A204.1 (cell line): ENCODE data around the gene SNAI1.

ENCODE experiments used
- FAIRE-seq: peaks from 2 replicates; lab custom pipeline; 2012; peaks lifted over from hg19 to GRCh38; lab: Jason Lieb, UNC

SNAI1 gene

DNA sequence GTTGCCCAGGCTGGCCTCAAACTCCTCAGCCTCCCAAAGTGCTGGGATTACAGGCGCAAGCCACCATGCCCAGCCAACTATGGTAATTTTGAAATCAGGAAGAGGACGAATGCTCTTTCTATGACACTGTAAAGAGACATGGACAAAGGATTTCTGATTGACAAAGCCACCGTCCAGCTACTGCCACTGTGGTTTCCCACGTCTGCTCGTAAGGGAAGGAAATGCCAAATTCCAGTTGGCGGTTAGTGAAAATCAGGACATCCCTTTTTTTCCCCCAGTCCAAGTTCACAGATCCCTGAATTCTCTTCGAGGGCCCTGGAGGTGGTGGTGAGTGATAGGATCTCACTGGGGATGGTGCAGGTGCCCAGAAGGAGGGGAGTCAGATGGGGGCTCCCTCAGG, 31.2 kb downstream of the SNAI1 start:
- FAIRE-seq = no peak

DNA sequence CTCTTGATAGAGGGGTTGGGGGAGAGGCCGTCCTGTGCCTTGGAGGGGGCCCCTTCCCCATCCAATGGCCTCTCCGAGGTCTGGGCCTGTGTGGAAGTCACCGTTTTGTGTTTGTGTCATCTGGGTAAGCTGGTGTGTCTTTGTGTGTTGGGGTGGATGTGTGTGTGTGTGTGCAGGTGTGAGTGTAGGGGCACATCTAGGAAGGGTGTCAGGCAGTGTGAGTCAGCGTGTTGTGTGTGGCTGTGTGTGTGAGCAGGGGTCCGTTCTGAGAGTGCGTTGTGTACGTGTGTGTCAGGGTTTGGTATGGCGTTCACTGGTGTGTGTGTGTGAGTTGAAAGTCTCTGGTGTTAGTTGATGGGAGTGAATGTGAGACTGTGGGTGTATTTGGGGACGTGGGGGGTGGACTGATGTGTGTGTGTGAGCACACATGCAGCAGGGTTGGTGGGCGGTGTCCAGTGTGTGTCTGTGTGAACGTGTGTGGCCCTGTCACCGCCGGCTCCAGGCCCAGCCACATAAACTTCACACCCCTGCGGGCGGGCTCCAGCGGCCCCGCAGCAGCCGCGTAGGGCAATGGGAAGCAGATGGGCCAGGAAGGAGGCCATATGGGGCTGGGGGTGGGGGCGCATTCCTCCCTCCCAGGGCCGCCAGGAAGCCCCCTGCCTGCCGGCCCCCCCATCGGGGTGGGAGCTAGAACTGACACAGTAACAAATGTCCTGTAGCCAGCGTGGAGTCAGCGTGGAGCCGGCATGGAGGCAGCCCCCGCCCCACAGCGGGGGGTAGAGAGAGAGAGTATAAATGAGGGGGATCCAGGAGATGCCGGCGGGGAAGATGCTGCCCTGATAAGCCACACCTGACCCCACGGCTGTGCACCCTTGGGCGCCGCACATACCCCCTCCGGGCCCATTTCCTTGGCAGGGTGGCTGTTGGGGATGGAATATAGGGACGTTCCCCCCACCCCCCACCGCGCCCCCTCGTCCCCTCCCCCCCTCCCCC, 32.1 kb downstream of the SNAI1 start:
- FAIRE-seq = no peak

DNA sequence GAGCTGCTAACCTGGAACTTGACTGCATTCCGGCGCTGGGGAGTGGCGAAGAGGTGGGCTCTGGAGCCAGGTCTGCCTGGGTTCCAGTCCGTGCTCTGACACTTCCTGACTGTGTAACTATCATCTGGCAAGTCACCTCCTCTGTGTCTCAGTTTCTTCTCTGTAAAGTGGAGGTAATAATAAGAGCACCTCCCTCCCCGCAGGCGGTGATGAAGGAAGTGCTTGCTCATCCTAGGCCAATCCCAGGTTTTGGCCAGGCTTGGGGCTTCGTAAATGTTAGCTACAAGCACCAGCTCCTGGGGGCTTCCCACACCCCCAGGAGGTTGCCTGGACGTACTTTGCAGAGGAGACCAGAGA, 32.8 kb downstream of the SNAI1 start:
- FAIRE-seq = no peak

DNA sequence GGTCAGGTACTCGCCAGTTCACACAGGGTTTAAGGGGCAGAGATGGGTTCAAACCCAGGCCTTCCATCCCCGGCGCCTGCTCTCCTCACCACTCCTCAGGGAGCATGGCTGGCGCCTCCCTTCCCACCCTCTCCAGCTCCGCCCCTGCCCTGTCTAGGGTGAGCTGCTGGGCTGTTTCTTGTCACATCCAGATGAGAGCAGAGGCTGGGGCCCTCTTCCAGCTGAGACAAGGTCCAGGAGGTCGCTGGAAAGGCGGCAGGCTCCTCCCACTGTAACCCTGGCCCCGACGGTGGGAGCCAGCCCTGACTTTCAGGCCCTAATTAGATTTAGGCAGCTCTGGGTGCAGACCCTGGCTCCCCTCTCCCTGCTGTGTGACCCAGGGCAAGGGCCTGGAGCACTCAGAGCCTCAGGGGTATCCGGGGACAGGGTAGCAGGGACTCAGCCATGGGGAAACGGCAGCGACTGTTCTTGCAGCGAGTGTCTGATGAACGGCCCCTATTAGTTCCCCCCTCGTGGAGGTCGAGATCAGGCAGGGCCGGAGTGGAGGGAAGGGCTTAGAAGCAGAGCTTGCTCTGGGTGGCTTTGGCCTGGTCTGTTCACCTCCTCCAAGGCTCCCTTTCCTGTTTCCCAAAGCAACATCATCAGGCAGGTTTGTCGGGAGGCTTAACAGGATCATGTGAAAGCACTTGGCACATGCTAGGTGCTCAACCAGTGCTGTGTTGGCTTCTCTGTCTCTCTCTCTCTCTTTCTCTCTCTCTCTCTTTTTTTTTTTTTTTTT, 33.4 kb downstream of the SNAI1 start:
- FAIRE-seq = no peak

DNA sequence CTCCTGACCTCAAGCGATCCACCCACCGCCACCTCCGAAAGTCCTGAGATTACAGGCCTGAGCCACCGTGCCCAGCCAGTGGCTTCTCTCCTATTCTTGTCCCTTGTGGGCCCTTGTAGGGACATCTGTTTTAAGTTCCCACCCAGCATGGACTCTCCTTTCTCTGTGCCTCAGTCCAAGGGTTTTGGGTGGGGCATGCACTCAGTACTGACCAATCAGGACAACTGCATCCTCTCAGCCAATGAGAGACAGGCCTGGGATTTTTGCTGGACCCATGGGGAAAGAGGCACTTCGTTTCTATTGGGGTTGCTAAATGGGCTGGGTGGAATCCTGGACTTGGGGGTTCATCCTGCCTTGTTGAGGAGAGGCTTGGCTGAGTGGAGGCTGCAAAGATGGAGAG, 34.4 kb downstream of the SNAI1 start:
- FAIRE-seq = no peak

DNA sequence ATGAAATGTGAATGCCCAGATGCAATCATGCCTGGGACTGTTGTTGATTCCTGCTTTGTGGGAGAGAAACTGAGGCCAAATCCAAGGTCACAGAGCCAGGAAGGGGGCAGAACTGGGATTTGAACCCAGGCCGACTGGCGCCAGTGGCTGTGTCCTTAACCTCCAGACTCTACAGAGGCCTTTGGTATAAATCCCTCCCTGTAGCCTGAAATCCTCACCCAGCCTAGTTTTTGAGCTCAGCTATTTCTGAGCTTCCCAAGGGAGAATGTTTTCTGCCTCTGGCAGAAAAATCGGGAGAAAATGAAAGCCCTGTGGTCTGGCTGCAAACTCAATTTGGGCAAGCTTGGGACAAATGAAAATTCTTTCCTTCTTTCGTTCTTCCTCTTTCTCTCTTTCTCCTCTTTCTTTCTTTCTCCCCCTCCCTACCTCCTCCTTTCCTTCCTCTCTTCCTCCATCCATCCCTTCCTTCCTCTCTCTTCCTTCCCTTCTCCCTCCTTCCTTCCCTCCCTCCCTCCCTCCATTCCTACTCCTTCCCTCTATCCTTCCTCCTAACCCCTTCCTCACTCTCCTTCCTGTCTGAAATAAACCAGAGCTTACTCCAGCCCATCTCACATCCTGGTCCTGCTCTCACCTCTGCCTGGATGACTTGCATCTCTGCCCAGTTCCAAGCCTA, 34.9 kb downstream of the SNAI1 start:
- FAIRE-seq = no peak

DNA sequence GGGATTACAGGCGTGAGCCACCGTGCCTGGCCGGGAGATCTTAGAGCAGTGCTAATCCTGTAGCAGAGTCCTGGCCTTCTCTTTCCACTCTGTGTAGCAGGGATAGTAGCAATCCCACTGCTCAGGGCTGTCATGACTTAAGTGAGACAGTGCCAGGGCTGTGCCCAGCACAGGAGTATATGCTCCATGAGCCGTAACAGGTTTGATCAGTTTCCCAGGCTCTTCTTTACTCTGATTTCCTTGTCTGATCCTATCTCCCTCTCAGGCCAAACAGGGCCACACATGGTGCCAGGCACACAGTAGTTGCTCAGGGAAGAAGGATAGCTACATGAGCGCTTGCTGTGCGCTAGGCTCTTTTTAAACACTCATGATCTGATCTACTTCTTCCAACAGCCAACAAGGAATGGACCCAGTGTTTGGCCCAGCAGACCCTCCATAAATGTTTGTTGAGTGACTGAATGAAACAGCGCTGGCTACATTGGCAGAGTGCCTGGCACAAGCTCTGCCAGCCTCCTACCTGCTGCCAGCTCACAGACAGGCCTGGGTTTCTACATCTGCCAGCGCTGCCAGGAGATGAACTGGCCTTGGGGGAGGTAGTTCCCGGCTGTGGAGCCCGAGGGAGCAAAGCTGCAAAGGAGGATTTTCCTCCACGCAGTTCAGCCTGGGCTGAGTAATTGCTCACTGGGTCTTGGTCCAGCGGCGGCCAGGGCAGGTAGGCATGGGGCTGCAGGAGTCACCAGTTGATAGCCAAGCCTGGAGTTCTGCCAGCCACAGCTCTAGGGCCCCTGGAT, 36.9 kb downstream of the SNAI1 start:
- FAIRE-seq = no peak

DNA sequence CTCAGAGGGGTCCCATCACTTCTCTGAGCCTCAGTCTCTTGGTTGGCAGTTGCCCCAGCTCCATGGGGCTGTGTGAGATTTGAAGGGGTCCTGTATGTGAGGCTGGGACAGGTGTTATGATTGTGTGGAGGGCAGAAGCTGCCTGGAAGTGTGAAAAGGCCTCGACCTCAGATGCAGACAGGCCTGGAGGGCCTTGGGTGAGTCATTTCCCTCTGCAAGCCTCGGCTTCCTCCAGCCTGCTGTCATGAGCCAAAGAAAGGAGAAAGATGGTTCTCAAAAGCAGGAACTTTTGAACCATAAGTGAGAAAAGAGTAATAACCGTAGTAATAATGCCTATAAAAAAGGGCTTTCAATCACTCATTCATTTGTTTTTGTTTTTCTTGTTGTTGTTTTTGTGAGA, 37.5 kb downstream of the SNAI1 start:
- FAIRE-seq = no peak

DNA sequence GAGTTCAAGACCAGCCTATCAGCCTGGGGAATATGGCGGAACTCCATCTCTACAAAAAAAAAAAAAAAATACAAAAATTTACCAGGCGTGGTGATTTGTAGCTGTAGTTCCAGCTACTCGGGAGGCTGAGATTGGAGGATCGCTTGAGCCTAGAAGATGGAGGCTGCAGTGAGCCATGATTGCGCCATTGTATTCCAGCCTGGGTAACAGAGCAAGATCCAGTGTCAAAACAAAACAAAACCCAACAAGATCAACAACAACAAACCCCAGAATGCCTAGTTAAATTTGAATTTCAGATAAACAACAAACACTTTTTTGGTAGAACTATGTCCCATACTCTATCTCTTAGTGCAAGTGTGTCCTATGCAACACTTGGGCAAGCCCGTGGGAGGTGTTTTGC, 39.9 kb downstream of the SNAI1 start:
- FAIRE-seq = no peak

DNA sequence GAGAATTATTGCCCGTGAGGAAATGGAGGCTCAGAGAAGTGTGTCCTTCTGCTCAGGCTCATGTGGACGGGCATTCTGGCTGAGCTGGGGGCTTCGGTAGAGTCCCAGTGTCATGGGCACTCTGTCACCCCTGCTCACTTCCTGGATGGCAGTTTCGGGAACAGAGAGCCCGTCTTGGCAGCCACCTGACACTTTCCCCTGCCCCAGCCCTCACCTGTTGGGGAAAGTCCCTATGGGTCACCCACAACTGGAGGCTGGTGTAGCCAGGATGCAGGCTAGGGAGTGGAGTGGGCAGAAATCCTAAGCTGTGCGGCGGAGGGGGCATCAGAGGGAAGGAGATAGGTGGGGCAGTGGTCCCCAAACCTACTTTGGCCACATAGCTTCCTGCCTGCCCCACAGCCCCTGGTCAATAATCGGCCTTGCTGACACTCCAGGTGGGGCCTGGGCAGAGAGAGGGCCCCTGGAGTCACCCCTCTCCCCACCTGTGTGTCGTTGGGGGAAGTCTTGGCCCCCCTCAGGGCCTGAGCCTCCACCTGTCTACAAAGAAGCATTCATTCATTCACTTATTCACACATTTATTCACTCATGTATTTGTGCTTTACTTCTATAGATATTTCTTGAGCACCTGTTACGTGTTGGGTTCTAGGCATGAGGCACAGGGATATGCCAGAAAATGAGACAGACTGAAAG, 40.5 kb downstream of the SNAI1 start:
- FAIRE-seq = no peak

DNA sequence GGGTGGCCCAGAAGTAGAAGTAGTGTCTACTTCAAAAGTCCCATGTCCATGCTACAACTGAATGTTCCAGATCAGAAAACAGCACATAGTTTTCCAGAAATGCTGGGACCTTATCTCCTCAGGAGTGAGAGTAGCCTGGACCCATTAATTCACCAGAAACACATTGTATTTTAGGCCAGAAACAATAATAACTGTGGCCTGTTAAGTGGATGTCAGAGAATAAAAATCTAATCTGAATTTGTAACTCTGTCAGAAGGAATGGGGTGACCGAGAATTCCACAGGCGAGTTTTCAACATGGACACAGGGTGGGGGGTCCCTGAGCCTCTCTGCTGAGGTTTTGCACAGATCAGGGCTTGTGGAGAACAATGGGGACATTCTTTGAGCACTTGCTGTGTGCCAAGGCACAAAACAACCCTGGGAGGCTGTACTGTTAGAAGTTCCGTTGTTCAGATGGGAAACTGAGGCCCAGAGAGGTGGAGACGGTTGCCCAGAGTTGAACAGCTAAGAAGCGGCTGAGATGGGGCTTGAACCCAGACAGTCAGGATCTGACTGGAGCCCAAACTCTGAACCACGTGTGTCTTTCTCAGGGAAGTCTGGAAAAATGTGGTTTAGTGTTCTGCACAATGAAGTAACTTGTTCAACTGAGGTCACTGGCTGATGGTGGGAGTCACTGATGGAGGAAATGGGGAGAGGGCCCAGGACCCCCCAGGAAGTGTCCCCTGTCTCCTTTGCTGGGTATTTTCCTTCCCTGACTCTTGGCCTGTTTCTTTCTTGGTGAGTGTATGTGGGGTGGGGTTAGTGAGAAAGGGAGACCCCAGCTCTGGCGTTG, 44.2 kb downstream of the SNAI1 start:
- no peak for FAIRE-seq

DNA sequence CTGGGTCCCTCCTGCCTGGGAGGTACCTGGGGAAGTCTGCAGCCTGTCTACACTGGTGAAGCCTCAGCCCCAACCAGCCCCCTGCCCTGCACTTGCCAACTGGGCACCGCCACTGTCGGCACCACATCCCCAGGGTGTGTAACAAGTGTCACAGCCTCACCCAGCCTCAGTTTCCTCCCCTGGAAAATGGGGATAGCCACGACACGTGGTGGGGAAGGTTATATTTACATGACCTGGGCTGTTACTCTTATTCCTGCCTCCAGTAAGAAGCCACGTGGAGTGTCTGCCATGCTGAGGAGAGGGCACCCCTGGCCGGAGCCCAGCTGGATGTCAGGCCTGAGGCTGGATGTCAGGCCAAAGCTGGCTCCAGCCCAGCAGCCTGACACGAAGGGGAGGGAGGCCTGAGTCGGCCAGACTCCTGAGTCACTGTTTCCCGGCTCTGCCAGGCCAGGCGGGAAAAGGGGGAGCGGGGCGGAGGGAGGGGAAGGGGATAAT, 44.9 kb downstream of the SNAI1 start:
- FAIRE-seq = no peak

DNA sequence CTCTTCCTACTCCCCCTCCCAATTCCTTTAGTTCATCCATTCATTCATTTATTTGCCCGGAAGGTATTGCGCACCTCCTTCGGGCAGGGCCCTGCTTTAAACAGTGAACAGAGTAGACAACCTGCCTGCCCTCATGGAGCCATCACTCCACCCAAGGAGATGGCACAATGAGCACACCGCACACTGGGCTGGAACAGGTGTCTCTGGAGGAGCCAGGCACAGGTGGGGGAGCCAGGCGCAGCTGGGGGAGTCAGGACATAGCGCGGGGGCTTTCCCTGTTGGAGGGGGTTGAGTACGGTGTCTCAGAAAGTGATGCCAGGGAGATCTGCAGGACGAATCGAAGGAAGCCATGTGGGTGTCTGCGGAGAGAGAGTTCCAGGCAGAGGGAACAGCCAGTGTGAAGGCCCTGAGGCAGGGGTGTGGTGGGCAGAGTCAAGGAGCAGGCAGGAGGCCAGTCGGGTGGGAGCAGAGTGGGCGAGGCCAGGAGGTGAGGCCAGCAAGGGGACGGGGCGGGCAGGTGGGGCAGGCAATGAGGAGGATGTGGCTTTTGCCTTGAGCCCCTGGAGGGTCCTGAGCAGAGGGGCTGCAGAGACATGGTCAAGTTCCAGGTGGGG, 46.4 kb downstream of the SNAI1 start:
- FAIRE-seq = no peak

DNA sequence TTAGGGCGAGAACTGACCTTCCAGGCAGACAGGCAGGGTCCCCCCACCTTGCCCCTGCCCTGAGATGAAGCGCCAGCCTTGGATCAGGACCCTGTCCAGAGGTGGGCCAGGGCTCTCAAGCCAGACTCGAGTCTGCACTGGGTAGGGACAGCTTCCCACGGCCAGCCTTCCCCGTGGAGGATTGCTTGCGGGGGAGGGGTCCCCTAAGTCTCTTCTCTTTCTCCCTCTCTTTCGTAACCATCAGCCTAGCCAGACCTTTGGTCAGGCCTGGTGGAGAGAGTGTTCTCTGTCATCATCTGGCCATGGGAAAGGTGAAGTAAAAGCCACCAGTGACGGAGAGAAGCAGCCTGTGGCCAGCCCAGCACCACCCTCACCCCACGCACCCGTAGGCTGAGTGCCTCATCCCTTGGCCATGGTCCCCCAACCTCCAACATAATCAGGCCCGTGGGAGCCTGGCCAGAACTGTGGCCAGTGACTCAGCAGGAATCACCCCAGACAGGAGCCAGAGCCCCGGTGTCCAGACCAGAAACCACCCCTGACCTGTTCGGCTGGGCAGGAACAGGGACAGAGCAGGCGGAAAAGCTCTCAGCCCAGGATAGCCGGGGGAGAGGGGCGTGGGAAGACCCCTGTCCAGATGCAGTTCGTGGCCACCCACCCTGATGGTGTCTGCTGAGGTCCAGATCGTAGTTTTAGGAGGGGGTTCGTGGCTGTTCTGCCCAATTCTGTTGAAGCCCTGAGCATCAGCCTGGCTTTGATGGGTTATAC, 47.1 kb downstream of the SNAI1 start:
- FAIRE-seq = no peak

DNA sequence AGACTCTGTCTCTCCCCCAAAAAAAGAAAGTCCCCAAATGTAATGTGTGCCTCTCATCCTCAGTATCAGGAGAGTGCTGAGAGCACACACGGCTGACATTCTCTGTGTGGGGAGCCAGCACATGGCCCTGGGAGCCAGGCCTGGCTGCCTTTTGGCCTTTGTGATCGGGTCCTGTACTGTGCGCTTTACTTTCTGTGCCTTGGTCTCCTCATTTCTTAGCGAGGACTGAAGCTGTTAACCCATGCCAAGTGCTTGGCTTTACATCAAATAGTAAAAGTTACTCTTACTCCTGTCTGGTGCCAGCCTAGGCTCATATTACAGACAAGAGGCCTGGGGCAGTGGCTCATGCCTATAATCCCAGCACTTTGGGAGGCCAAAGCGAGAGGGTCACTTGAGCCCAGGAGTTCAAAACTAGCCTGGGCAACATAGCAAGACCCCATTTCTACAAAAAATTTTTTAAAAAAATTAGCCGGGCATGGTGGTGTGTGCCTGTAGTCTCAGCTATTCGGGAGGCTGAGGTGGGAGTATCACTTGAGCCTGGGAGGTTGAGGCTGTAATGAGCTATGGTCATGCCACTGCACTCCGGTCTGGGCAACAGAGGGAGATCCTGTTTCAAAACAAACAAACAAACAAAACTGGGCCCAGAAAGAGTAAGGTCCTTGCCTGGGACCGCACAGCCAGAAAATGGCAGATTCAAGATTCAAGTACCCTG, 50.3 kb downstream of the SNAI1 start:
- no peak for FAIRE-seq

DNA sequence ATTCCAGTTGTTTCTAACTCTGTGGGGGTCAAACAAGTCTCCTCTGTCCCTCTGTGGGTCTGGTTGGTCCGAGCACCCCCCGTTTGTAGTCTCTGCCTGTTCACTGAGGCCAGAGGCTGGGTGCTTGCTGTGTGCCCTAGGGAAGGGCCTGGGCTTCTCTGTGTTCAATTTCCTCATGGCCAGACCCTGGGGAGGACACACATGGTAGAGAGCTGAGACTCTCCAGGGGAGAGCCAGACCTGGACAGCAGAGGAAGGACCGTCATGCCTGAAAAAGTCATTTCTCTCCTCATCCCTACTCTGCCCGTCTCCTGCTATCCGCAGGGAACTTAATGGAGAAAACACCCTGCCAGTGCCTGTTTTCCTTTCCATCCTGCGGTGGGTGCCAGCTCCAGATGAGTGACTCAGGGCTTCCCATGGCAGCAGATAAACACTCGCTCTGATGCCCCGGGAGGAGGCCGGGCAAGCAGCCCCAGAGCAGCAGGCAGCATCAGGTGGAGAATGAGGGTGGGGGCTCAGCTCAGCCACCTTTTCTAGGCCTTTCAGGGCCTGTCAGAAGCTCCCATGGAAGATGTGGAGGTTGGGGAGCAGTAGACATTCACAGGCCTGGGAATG, 51.9 kb downstream of the SNAI1 start:
- FAIRE-seq = no peak

DNA sequence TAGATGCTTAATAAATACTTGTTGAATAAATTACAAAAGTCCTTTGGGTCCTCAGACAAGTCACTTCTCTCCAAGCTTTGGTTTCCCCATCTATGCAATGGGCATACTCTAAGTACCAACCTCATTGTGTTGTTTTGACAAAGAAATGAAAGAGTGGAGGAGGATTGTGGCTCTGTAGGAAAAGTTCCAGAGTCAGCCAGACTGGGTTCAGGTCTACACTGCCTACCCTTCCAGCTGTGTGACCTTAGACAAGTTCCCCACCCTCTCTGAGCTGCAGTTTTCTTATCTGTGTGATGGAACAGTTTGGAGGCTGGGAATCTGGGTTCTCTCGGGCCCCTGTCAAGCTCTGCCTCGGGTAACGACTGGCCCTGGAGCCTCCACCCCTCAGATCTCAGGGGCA, 53.9 kb downstream of the SNAI1 start:
- no peak for FAIRE-seq

DNA sequence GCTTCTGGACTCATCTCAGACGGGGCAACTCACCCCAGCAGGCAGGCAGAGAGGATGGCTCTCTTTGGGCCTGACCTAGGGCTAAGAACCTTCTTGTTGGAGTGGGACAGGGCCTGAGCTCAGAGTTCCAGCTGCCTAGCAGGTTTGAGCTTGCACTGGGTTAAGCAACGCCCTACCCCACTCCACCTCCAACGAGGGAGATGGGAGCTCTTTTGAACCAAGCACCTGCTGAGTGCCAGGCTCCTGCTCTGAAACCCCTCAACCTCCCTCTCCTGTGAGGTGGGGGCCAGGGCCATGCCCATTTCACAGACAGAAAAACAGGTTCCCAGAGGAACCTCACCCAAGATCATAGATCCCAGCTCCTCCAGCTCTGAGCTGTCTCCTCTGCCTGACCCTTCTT, 54.3 kb downstream of the SNAI1 start:
- no peak for FAIRE-seq
